GM13977 (cell line): ENCODE data around the gene SEPTIN2.

Experiments used
- DNase-seq: peaks from one replicate; pipeline ENCODE4 v3.0.0; 2012; ENCODE audit warnings: low spot score
- in situ Hi-C: fragments of 300-500 bp; cut with MboI; formaldehyde crosslinking; loops from one replicate; pipeline ENCODE4 v1.12.0; 2022; ENCODE audit warnings: low sequenced_read_pairs, low pct_unique_long_range_greater_than_20kb, mixed read lengths, inconsistent platforms; ENCODE audit not compliant: unreplicated experiment
- TF ChIP-seq, protein P1 (sequence below): IDR thresholded peaks from 2 replicates; pipeline ENCODE4 v1.5.1; 2012; ENCODE audit warnings: mild to moderate bottlenecking, control low read depth; ENCODE audit not compliant: insufficient read depth; ENCODE audit errors: extremely low read depth, missing control alignments

Gene SEPTIN2

GRCh38 chr2:241296767-241297166 lies 19.0 kb upstream of the SEPTIN2 start:
- no peak for DNase-seq
- TF ChIP-seq, protein P1, sequence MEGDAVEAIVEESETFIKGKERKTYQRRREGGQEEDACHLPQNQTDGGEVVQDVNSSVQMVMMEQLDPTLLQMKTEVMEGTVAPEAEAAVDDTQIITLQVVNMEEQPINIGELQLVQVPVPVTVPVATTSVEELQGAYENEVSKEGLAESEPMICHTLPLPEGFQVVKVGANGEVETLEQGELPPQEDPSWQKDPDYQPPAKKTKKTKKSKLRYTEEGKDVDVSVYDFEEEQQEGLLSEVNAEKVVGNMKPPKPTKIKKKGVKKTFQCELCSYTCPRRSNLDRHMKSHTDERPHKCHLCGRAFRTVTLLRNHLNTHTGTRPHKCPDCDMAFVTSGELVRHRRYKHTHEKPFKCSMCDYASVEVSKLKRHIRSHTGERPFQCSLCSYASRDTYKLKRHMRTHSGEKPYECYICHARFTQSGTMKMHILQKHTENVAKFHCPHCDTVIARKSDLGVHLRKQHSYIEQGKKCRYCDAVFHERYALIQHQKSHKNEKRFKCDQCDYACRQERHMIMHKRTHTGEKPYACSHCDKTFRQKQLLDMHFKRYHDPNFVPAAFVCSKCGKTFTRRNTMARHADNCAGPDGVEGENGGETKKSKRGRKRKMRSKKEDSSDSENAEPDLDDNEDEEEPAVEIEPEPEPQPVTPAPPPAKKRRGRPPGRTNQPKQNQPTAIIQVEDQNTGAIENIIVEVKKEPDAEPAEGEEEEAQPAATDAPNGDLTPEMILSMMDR, result no peak
- in situ Hi-C loops, result no loop called here

DNA sequence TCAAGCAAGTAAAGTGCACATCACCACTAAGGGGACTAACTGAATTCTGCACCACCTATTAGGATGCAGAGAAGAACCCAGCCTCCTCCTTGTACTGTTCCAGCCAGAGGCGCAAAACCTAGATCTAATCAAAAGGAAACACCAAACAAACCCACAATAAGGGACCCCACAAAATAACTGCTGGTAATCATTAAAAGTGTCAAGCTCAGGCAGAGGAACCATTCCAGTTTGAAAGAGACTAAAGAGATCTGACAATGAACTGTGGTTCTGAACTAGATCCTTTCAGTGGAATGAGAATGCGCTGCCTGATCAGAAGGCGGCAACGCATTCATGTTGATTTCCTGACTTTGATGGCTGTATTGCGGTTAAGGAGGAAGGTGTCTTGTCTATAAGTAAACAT lies 17.1 kb upstream of the SEPTIN2 start:
- TF ChIP-seq, protein P1, result no peak
- DNase-seq, result no peak
- in situ Hi-C loops, result no loop called here

GRCh38 chr2:241300000-241300399 lies 15.7 kb upstream of the SEPTIN2 start:
- DNase-seq, result no peak
- TF ChIP-seq, protein P1, result no peak
- in situ Hi-C loops, result no loop called here

DNA sequence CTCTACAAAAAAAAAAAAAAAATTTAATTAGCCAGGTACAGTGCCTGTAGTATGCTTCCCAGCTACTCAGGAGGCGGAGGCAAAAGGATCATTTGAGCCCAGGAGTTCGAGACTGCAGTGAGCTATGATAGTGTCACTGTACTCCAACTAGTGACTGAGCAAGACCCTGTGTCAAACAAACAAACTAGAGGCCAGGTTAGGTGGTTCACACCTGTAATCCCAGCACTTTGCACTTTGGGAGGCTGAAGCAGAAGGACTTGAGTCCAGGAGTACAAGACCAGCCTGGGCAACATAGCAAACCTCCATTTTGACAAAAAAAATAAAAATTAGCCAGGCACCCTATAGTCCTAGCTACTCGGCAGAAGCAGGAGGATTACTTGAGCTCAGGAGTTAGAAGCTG lies 13.6 kb upstream of the SEPTIN2 start:
- TF ChIP-seq, protein P1, result no peak
- no peak for DNase-seq
- in situ Hi-C loops, result no loop called here

DNA sequence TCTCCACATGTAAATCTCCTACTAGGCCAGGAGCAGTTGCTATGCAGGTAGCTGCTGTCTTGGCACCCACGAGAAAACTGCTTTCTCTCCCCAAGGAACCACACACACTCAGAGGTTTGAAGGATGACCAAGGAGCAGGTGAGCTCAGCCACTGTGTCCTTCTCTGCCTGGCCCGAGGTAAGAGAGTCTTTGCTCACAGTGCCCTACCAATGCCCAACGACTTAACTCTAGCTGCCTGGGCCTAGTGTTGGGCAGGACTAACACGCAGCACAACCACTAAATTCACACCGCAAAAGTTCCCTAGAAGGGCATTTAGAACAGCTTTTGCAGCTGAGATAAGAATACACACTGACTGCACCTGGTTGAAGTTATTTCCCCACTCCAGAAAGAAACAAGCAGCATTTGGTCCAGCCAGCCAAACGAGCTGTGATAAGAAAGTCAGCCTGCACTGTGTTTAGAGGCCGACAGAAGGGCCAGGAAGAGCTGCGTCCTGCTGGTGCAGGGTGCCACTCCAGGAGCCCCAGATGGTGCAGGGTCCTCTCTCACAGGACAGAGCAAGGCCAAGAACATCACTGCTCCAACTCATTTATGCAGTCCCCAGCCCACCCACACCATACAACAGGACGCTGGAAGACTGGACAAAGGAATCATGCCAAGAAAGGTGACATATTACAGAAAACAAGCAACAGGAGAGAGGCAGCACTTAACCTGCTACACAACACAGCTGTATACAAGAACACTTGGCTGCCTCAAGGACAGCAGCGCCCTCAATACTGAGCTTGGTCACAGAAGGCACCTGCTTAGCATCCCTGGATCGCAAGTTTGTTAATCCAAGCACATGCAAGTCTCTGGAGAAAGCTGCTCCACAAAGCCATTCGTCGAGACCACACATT lies 12.7 kb upstream of the SEPTIN2 start:
- no peak for DNase-seq
- in situ Hi-C loops, result no loop called here
- TF ChIP-seq, protein P1, result no peak

- in situ Hi-C loops, result no loop called here
- TF ChIP-seq, protein P1, result no peak
- no peak for DNase-seq
These were observed 11.6 kb upstream of the SEPTIN2 start for GRCh38 chr2:241304039-241304670.
